Measurements from ENCODE around the gene VWA8.

GRCh38 chr13:41891119-41891518 lies 69.8 kb downstream of the VWA8 start:
- TF ChIP-seq CTCF (IDR thresholded peaks at IDR 0.05), result no peak
- TF ChIP-seq POLR2A (IDR thresholded peaks at IDR 0.05), result no peak
